NB4 (cell line): ENCODE measurements around the gene TBCE.

Experiments used
- CTCF ChIP-seq: IDR thresholded peaks from one replicate; pipeline ENCODE4 v1.5.1; 2012; ENCODE audit warnings: low read depth, low read length
- MAX ChIP-seq: IDR thresholded peaks from 2 replicates; pipeline ENCODE4 v1.6.1; 2011; ENCODE audit warnings: low read depth, low read length
- MYC ChIP-seq: IDR thresholded peaks from 2 replicates; pipeline ENCODE4 v1.6.1; 2011; ENCODE audit warnings: low read depth, low read length
- POLR2A ChIP-seq: IDR thresholded peaks from 2 replicates; pipeline ENCODE4 v1.6.1; 2011; ENCODE audit warnings: mild to moderate bottlenecking; ENCODE audit not compliant: insufficient read length; ENCODE audit errors: extremely low read depth

GRCh38 chr1:235470741-235471439 is 103.7 kb downstream of the TBCE start:
- TF ChIP-seq CTCF (no peak), MYC (no peak), POLR2A (no peak), MAX (no peak)
